GM19193 (cell line): ENCODE results near the gene ZNF530.

Experiments used
- POLR2A ChIP-seq: IDR thresholded peaks from 4 replicates; pipeline ENCODE4 v1.6.1; 2011; ENCODE audit not compliant: insufficient read depth, insufficient read length; ENCODE audit errors: extremely low read depth

Gene ZNF530

GRCh38 chr19:57653689-57654088, 54.0 kb downstream of the ZNF530 start:
- no peak for TF ChIP-seq POLR2A

- TF ChIP-seq POLR2A = no peak
These were observed 55.8 kb downstream of the ZNF530 start for GRCh38 chr19:57655443-57655842.

DNA sequence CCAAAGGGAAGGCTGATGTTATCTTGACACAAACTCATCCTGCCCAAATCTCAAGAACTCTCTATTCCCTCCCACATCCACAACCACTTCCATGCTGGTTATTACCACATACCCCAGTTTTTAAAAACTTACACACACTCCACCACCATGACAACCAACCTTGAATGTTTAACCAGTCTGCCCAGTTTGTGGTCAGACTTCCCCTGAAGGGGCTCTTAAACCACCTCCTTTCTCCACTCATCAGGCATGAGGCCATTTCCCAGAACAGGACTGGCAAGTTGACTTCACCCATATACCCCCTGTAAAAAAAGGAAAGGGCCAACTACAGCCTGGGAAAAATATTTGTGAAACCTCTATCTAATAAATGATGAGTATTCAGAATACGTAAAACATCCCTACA, 56.7 kb downstream of the ZNF530 start:
- TF ChIP-seq POLR2A = no peak
